Measurements from ENCODE around the gene JMJD1C.
"Not testable (repeated sequence)": the region's sequence is repeated elsewhere in the genome, so short reads cannot be mapped to it uniquely, and the experiment has no call there.

Gene JMJD1C

DNA sequence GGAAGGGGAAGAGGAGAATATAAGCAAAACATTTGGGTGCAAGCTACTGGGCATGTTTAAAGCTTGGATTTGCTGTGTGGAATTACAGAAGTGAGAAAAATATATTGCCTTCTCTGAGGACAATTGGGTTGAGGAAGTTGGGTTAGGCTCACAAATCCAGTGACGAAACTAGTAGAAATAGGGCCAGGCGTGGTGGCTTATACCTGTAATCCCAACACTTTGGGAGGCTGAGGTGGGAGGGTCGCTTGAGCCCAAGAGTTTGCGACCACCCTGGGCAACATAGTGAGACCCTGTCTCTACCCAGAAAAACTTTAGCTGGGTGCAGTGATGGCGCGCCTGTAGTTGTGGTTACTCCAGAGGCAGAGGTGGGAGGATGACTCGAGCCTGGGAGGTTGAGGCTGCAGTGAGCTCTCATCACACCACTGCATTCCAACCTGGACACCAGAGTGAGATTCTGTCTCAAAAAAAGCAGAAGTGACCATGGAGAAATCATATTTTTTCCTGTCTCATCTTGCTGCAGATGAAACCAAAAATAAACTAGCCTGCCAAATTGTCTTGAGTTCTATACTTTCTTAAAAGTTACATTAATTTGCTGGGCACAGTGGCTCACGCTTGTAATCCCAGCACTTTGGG, 310.3 kb downstream of the JMJD1C start:
- DNase-seq, result peak; percentile 75

DNA sequence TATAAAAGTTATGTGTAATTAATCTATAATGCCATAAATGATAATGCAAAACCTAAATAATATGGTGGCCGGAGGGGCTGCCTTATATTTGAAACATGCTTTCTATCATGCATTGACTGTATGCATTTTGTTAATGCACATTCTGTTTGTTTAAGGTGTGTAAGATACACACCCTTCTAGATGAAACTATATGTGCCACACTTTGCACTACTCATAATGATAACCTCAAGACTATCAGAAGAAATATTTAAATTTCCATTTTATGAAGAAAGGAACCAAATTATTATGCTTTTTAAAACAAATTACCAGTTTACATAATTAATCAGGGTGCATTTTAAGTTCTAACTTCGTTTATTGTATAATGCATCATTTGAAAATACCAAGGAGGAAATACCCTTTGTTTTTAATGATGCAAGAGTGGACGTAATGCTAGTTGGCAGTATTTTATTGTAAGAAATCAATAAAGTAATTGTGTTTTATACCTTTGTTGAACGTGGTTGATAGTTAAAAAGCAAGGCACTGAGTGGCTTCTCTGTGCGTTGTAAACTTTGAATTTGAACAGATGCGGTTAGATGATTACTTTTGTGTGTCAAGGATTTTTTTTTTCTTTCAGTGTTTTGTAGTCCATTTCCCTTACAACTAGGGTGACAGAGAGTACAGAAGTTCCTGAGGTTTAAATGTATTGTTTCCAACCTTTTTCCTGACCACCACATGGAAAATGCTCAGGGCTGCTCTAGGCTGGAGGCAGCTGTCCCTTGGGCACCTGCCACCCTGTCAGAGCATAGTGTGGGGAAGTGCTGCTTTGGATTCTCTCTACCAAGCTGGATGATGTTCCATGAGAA, 311.0 kb downstream of the JMJD1C start:
- no peak for DNase-seq

DNA sequence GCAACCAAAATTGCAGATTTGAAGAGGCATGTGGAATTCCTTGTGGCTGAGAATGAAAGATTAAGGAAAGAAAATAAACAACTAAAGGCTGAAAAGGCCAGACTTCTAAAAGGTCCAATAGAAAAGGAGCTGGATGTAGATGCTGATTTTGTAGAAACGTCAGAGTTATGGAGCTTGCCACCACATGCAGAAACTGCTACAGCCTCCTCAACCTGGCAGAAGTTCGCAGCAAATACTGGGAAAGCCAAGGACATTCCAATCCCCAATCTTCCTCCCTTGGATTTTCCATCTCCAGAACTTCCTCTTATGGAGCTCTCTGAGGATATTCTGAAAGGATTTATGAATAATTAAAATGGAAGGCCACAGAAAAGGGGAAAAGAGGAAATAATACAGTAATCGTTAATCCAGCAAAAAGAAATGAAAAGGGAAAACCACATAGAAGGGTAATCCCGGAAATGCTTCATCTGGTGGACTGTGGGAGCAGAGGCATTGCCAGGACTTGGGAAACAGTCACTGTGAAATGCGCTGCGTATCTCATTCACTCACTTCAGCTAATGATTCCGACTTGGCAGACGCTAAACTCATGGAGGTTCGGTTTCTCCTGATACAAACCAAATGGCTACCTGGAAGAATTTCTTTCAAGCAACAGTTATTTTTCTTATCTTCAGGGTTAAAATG, 311.8 kb downstream of the JMJD1C start:
- DNase-seq, result not testable (repeated sequence)

DNA sequence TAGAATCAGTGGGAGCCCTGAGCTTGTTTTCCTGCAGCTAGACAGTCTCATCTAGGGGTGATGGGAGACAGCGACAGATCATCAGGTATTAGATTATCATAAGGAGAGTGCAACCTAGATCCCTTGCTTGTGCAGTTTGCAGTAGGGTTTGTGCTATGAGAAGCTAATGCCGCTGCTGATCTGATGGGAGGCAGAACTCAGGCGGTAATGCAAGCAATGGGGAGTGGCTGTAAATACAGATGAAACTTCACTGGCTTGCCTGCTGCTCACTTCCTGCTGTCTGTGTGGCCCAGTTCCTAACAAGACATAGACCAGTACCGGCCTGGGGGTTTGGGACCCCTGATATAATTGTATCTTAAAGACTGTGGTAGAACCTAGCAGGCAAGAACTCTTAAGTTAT, 315.0 kb downstream of the JMJD1C start:
- no peak for DNase-seq

DNA sequence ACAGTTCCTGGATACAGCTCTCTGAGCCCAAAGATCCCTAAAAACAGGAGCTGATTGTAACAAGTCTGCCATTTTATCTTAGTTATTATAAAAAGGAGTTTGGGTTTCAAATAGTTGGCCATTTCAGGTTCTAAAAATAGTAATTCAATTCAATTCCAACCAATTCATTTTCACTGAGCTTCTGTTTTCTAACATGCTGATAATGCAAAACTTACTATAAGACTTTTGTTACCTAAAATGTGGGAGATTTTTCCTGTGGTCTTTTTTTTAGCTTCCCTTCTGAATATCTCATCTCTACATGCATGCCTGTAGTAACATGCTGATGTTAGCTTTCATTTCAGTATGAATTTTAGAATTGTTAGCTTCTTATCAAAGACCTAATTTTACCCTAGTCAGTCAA, 319.3 kb downstream of the JMJD1C start:
- DNase-seq, result no peak

DNA sequence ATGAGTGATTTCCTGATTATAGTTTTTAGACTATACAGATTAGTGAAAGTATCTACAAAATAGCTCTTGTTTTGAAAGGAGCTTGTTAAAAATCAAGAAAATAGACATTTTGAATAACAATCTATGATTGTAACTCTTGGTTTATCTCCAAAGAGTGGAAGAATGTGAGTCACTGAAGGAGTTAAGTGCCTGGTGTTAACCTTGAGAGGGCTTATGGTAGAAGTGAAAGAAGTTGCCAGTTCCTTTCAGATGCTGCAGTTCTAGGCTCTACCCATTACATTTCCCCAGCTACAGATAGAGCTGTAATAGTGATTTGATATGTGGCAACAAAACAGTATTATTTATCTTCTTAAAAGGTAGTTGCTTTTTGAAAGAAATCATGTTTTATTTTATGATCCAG, 320.0 kb downstream of the JMJD1C start:
- peak; percentile 51 for DNase-seq

DNA sequence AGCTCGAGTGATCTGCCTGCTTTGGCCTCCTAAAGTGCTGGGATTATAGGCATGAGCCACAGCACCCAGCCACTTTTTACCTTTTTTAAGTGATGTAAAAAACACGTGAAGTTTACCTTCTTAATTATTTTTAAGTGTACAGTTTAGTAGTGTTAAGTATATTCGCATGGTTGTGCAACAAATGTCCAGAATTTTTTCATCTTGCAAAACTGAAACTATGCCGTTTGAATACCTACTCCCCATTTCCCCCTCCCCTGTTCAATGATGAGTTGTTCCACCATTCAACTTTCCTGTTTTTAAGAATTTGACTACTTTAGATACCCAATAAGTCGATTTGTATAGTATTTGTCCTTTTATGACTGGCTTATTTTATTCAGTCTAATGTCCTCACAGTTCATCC, 321.8 kb downstream of the JMJD1C start:
- peak; percentile 33 for DNase-seq

DNA sequence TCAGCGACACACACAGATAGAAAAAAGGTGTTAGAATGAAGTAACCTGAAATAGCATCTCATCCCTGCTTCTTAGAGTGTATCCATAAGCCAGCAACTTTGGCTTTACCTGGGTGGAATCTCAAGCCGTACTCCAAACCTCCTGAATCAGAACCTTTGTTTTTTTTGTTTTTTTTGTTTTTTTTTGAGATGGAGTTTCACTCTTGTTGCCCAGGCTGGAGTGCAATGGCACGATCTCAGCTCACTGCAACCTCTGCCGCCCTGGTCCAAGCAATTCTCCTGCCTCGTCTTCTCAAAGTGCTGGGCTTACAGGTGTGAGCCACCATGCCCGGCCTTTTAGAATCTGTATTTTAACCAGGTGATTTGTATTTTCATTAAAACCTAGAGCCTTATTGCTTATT, 323.6 kb downstream of the JMJD1C start:
- DNase-seq, result no peak

DNA sequence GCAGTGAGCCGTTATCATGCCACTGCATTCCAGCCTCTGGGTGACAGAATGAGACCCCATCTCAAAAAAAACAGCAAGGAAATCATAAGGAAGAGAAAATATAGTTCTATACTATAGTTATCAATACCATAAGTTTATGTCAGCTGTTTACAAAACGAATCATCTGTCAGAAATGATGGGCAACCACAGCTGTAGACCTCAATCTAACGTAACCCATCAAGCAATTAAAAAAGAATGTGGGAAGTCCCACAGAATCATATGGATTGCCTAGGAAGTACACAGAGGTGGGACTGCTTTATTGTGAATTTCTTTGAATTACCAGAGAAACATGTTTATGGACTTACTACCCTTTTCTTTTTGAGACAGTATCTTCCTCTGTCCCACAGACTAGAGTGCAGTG, 325.7 kb downstream of the JMJD1C start:
- no peak for DNase-seq

DNA sequence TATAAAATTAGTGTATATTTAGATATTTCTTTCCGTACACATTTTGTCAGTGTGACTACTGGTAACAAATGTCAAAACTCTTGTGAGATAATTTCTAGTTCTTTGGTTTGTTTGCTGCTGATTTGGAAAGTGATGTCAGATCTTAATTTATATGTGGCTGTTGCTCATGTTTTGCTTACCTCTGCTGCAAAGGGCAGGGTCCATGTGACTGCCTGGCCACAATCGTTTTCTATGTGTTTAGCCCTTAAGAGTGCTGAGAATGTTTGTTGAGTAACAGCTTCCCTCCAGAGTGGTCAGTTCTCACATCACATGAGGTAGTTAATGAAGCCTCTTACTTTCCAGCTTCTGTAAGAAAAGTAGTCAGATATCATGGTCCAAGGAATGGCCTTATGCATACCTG, 328.5 kb downstream of the JMJD1C start:
- peak; percentile 35 for DNase-seq

DNA sequence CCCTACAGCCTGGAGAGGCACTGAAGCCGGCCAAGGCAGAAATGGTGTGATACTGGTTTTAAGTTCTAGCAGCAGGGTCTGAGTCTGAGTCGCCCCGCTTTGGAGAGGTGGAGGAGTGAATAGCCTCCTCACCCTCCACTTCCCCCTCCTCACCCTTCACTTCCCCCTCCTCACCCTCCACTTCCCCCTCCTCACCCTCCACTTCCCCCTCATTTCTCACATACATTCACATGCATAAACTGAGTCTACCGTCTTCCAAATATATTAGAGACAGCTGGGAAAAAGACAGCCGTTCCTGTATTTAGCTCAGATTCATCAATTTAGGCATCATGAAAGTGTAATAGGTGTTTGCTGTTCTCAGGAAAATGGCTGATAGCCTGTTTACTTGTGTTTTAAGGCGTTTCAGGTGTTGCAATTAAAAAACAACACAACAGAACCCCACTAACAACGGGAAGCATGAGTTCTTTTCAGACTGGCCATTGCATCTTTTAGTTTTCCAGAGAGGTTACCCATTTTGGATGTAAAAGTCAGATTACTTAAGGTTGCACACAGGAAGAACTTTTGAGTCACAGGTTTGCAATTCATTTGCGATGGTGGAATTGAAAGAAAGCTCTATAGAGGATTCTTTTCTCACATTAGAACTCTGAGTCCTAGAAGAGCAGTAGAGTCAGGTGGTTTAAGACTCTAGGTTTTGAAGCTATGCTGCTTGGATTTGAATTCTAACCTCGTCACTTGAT, 331.8 kb downstream of the JMJD1C start:
- no peak for DNase-seq

DNA sequence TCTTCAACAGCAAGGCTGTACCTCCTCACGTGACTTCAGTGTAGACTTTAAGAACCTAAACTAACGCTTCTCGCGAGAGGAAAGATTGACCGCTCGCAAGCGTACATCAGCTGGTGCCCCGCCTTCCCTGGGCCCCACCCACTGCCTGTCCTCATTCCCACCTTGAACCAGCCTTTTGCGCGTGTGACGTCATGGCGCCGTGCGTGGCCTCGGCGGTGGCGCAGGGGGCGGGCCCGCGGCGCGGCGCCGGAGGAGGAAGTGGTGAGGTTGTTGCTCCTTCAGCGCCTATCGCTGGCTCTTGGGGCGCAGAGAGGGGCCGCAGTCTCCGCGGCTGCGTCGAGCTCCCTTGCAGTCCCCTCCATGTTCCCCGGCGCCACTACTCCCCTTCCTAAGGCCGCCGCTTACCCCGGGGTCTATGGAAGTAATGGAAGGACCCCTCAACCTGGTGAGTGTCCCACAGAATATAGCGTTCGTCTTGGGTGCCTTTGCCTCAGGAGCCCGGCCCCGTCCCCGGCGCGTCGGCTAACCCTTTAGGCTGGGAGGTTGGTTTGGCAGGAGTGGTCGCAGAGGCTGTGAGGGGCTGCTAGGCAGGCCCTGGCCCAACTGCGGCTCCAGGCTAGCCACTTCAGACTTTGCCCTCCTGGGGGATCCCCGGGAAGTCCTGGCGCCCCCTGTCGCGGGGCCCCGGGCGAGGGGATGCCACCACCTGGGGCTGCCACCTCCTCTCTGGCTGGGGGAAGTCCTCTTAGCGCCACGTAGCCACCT, 332.5 kb downstream of the JMJD1C start, which contains the start of gene NRBF2:
Gene NRBF2 (plus strand): TSS at position 273 of the 765 bp plus-strand sequence. CDS start 143 bp downstream, at position 416.
- DNase-seq, result peak; percentile 99

DNA sequence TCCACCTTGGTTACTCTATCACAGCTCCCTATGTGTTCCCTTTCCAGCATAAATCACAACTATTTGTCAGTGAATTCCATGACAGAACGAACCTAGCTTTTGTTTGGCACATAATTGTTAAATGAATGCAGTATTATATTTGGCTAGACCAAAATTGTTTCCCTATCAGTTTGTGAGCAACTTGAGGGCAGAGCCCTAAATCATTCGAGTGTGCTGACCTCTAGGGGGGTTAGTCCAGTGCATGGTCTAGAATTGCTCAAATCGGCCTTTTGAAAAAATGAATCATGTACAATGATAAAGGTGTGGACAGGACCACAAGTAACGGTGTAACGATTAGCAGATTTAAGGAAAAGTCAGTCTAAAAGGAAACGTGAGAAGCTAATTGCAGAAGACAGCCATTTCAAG, 333.1 kb downstream of the JMJD1C start:
- DNase-seq, result no peak

DNA sequence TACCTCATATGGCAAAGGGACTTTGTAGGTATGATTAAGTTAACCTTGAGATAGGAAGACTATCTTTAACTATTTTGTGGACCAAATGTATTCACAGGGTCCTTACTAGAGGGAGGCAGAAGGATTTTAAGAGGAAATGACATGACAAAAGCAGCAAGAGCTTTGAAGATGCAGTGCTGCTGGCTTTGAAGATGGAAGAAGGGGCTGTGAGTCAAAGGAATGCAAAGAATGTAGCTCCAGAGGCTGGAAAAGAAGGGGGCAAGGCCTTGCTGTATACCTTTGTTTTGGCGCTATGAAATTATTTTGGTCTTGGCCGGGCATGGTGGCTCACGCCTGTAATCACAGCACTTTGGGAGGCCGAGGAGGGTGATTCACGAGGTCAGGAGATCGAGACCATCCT, 335.9 kb downstream of the JMJD1C start:
- DNase-seq, result no peak

DNA sequence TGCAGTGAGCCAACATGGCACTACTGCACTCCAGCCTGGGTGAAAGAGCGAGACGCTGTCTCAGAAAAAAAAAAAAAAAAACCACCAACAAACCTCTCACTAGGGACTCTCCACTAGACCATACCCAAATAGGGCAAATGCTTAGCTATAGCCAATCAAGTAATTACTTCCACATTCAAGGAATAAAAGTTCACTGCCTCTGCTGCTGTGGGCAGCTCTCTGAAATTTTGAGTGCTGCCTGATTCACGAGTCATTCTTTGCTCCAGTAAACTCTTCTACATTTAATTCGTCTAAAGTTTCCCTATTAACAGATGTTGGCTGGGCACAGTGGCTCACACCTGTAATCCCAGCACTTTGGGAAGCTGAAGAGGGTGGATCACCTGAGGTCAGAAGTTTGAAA, 337.3 kb downstream of the JMJD1C start:
- DNase-seq, result no peak

DNA sequence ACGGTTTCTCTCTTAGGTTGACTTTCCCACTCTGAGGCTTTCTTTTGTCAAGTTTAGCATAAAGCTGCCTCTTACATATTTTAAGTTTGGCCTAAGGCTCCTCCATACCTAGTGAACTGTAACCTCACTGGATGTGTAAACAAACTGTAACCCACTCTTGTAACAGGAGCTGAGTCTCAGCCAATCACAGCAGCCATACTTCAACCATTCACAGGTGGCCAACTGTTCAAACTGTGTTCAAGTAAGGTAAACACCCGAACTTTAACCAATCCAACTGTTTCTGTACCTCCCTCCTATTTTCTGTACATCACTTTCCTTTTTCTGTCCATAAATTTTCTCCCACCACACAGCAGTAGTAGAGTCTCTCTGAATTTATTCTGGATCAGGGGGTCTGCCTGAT, 340.3 kb downstream of the JMJD1C start:
- no peak for DNase-seq

DNA sequence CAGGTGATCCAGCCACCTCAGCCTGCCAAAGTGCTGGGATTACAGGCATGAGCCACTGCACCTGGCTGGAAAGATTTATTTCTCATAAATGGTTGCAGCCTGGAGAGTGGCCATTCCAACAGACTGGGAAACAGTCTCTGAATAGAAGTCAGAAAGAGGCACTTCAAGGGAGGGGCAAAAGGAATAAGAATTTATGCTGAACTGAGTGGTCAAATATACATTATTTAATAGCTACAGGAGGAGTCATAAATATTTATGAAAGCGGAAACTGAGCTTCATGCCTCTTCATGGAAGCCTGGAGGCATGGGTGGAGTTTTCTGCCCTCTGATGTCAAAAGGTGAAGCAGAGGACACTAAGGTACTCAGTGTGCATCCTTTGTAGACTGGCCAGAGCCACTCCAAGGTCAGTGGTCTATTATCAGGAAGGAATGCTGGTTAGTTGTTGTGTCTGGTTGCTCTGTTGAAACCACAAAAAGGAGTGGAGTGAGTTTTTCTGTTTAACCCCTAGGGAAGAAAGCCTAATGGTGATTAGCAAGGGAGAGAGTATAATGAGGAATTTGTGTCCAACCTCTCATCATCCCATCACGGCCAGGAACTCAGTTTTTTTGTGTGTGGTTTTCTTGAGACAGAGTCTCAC, 341.9 kb downstream of the JMJD1C start:
- DNase-seq, result no peak

DNA sequence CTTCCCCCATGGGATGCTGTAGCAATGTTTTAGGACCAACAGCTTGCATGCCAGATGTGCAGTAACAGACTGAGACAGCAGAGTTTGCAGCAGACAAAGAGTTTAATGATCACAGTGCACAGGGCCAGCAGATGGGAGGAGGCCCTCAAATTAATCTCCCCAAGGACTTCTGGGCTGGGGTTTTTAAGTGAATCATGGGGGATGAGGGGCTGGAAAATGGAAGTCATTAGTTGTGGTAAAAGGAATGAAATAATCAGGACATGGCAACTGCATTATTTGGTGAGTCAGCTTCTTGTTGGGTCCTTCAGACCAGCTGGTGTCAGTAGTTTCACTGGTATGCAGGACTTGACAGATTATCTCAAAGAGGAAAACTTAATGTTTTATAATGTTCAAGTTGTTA, 345.2 kb downstream of the JMJD1C start:
- DNase-seq, result no peak

DNA sequence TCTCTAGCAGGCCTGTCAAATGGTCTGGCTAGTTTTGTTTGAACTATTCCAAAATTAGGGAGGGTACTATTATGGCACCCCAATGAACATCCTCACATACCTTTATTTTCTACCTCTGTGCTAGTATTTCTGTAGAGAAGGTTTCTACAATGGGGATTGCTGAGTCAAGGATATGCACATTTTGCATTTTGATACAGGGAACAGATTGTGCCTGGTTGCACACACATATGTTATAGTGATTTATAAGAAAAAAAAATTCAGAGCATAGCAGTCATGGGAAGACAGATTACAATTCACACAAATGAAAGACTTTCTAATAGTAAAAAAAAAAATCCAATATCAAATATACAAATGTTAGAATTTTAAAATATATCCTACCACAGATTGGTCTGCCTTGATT, 346.7 kb downstream of the JMJD1C start:
- no peak for DNase-seq

Data from MV-4-11 (cell line).